Thymus (tissue), 11 donors: ENCODE data around the gene MUS81. TPM values are rescaled to one million over a fixed set of nuclear protein-coding genes. Genes with fewer than 3 reads are reported as not detected.
A peak's percentile ranks its signal among the peaks of the same experiment; 100 is the strongest.
"Not testable (repeated sequence)": the region's sequence is repeated elsewhere in the genome, so short reads cannot be mapped to it uniquely, and the experiment has no call there.

Experiments used
- DNase-seq, 9 donors: peaks; one replicate each; pipeline ENCODE4 v3.0.0-alpha.2; 2013; ENCODE audit warnings: low spot score in 9 of 9, low read depth in 6 of 9, missing footprints in 1 of 9
- H3K27ac ChIP-seq, 2 donors: one replicate each; pipeline ENCODE4 v1.5.1; 2013; ENCODE audit warnings: control low read depth in 1 of 2, low read depth in 1 of 2, low read length in 1 of 2, mild to moderate bottlenecking in 1 of 2, moderate library complexity in 1 of 2
- H3K27me3 ChIP-seq, 2 donors: one replicate each; pipeline ENCODE4 v1.5.1; 2013; ENCODE audit warnings: low read length in 1 of 2; ENCODE audit not compliant: control insufficient read depth in 2 of 2, insufficient read depth in 1 of 2
- H3K36me3 ChIP-seq, 2 donors: one replicate each; pipeline ENCODE4 v1.5.1; 2013; ENCODE audit warnings: low read length in 1 of 2, mild to moderate bottlenecking in 1 of 2, moderate library complexity in 1 of 2; ENCODE audit not compliant: control insufficient read depth in 2 of 2, insufficient read depth in 2 of 2
- H3K4me1 ChIP-seq, 2 donors: one replicate each; pipeline ENCODE4 v1.5.1; 2013; ENCODE audit warnings: low read length in 2 of 2; ENCODE audit not compliant: control insufficient read depth in 2 of 2, insufficient read depth in 2 of 2
- H3K4me3 ChIP-seq, 2 donors: one replicate each; pipeline ENCODE4 v1.5.1; 2013; ENCODE audit warnings: low read length in 2 of 2, control low read depth in 1 of 2, mild to moderate bottlenecking in 1 of 2
- H3K9me3 ChIP-seq, 2 donors: one replicate each; pipeline ENCODE4 v1.5.1; 2013; ENCODE audit warnings: low read length in 1 of 2, mild to moderate bottlenecking in 1 of 2; ENCODE audit not compliant: control insufficient read depth in 2 of 2, insufficient read depth in 1 of 2
- WGBS: extraction: QIAGEN DNeasy Blood & Tissue Kit; methylation state at CpG from one replicate; pipeline ENCODE4 v1.1.7; 2013; 5-methylcytosine and 5-hydroxymethylcytosine counted together
- polyA plus RNA-seq: library from polyadenylated mRNA; stranded (reverse); fragments of 200-250 nt; gene quantifications from one replicate; pipeline ENCODE4 v1.2.3, GENCODE V29; 2013
- total RNA-seq: library from RNA; stranded (reverse); fragments of 120-200 nt; gene quantifications from one replicate; pipeline ENCODE4 v1.2.4, GENCODE V29; 2013
- donor health status: healthy.

MUS81 gene
- total and polyA plus RNA-seq, 2 donors = 46.8 to 127 TPM

- peaks cover 12 to 43% of the 10 kb centered on the region in 2 donors for H3K4me1 ChIP-seq
- no peak for DNase-seq
- H3K9me3 ChIP-seq = peaks cover 0 to 7% of the 10 kb centered on the region in 2 donors
- H3K4me3 ChIP-seq = no peak overlapping the region
- WGBS = 95% methylated on average over 12 of the region's 12 CpGs
- no peak overlapping the region for H3K27ac ChIP-seq
- H3K36me3 ChIP-seq = peaks cover 26 to 50% of the 10 kb centered on the region in 2 donors
- H3K27me3 ChIP-seq = no peaks in the 10 kb centered on the region
These were observed 25.7 kb downstream of the MUS81 start for GRCh38 chr11:65885808-65886536.

GRCh38 chr11:65886826-65887722 lies 26.8 kb downstream of the MUS81 start:
- no peak overlapping the region for H3K27ac ChIP-seq
- no peaks in the 10 kb centered on the region for H3K27me3 ChIP-seq
- peak overlapping the region in 1 of 2 donors; percentile 90 for H3K4me3 ChIP-seq
- no peak for DNase-seq
- peaks cover 19 to 49% of the 10 kb centered on the region in 2 donors for H3K4me1 ChIP-seq
- WGBS = 95% methylated on average over 14 of the region's 14 CpGs
- peaks cover 26 to 47% of the 10 kb centered on the region in 2 donors for H3K36me3 ChIP-seq
- peaks cover 0 to 7% of the 10 kb centered on the region in 2 donors for H3K9me3 ChIP-seq

- H3K4me1 ChIP-seq = peaks cover 25 to 55% of the 10 kb centered on the region in 2 donors
- peaks cover 22 to 40% of the 10 kb centered on the region in 2 donors for H3K36me3 ChIP-seq
- H3K9me3 ChIP-seq = peaks cover 0 to 7% of the 10 kb centered on the region in 2 donors
- no peaks in the 10 kb centered on the region for H3K27me3 ChIP-seq
- no peak for DNase-seq
- peak overlapping the region; percentile 54 to 90 for H3K4me3 ChIP-seq
- peak overlapping the region; percentile 77 to 95 for H3K27ac ChIP-seq
- 9% methylated on average over 23 of the region's 23 CpGs for WGBS
These were observed 27.5 kb downstream of the MUS81 start for GRCh38 chr11:65887723-65888162.

GRCh38 chr11:65888163-65888814 lies 28.1 kb downstream of the MUS81 start, which contains the start of gene FIBP:
FIBP (minus strand) TSS chr11:65888471; CDS start chr11:65888418, 53 bp downstream.
- Histone ChIP-seq H3K4me3 (peak within 1 kb of the TSS; percentile 54 to 90), H3K36me3 (peaks cover 18 to 35% of the 10 kb centered on the region in 2 donors), H3K27me3 (no peaks in the 10 kb centered on the region), H3K4me1 (peaks cover 27 to 61% of the 10 kb centered on the region in 2 donors), H3K9me3 (peaks cover 0 to 7% of the 10 kb centered on the region in 2 donors), H3K27ac (peak within 1 kb of the TSS; percentile 92 to 95)
- under 1% methylated on average over 57 of the region's 57 CpGs for WGBS
- peak; percentile 82 to 96 (median 89) for DNase-seq

GRCh38 chr11:65890324-65891218 lies 30.3 kb downstream of the MUS81 start, which contains the start of gene CCDC85B:
CCDC85B (plus strand) TSS chr11:65890673; CDS start chr11:65890784, 111 bp downstream.
- peak within 1 kb of the TSS; percentile 73 to 90 for H3K4me3 ChIP-seq
- peak within 1 kb of the TSS; percentile 93 to 95 for H3K27ac ChIP-seq
- H3K36me3 ChIP-seq = peaks cover 3 to 13% of the 10 kb centered on the region in 2 donors
- peaks cover 0 to 7% of the 10 kb centered on the region in 2 donors for H3K9me3 ChIP-seq
- under 1% methylated on average over 94 of the region's 94 CpGs for WGBS
- DNase-seq = peak; percentile 86 to 98 (median 96)
- H3K27me3 ChIP-seq = peaks cover 0 to 2% of the 10 kb centered on the region in 2 donors
- peaks cover 37 to 65% of the 10 kb centered on the region in 2 donors for H3K4me1 ChIP-seq

- Histone ChIP-seq H3K4me3 (peak overlapping the region; percentile 73 to 80), H3K4me1 (peaks cover 37 to 65% of the 10 kb centered on the region in 2 donors), H3K9me3 (peaks cover 0 to 7% of the 10 kb centered on the region in 2 donors), H3K27me3 (peaks cover 0 to 6% of the 10 kb centered on the region in 2 donors), H3K27ac (peak overlapping the region; percentile 93 to 95), H3K36me3 (peaks cover 3 to 6% of the 10 kb centered on the region in 2 donors)
- peak in 3 of 9 donors; percentile 45 to 70 (median 50) for DNase-seq
- 3% methylated on average over 57 of the region's 57 CpGs for WGBS
These were observed 31.2 kb downstream of the MUS81 start for GRCh38 chr11:65891219-65892136.

GRCh38 chr11:65892137-65892540 lies 31.9 kb downstream of the MUS81 start:
- DNase-seq, H3K36me3 ChIP-seq, H3K9me3 ChIP-seq: not testable (repeated sequence)
- H3K4me1 ChIP-seq = peaks cover 37 to 63% of the 10 kb centered on the region in 2 donors
- 84% methylated on average over 5 of the region's 5 CpGs for WGBS
- H3K27ac ChIP-seq = peak overlapping the region in 1 of 2 donors; percentile 95
- H3K27me3 ChIP-seq = peaks cover 0 to 11% of the 10 kb centered on the region in 2 donors
- H3K4me3 ChIP-seq = peak overlapping the region in 1 of 2 donors; percentile 80
